Activated CD4-positive, alpha-beta T cell treated with anti-CD3 and anti-CD28 coated beads, Interleukin-2, Interleukin-6, amounts not matched to agents 100 ng/mL and 50 ng/mL, durations not matched to agents 16 hours and 8 hours (primary cell): ENCODE measurements around the gene CNN3.

ENCODE experiments used
- DNase-seq: peaks from one replicate; pipeline ENCODE4 v3.0.0-alpha.2; 2020

Gene CNN3

DNA sequence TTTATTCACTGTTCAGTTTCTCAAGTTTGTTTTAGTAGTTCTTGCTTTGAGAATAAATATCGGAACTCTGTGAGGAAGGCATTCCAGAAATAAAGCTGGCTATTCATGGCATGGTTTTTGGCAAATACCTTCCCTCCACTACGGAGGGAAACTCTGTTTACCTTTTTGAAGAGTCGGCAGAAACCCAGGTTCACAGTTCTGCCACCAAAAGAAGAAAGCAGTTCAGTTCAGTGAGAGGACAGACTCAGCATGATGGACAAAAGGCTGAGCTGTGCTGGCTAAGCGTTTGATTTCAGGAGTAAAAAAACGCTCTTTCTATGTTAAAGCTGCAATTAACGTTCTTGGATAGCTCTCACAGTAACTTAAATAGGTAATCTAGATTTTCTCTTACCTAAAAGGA, 42.4 kb downstream of the CNN3 start:
- DNase-seq, result no peak

DNA sequence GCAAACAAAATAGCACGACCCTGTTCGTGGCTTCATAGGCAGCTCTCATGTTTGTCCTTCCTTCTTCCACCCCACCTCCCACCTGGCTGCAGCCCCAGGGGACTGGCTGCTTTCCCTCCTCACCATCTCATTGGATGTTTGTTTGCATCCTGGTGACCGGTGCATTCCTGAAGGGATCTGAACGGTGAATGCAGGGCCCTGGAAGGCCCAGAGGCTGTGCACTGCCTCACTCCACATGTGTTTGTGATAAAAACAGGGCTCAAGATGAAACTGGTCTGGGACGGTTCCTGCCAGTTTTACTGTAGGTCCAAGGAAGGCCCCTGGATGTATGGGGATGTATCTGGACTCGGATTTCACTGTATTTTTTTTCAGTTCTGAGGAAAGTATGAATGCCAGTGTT, 42.8 kb downstream of the CNN3 start:
- DNase-seq, result no peak

DNA sequence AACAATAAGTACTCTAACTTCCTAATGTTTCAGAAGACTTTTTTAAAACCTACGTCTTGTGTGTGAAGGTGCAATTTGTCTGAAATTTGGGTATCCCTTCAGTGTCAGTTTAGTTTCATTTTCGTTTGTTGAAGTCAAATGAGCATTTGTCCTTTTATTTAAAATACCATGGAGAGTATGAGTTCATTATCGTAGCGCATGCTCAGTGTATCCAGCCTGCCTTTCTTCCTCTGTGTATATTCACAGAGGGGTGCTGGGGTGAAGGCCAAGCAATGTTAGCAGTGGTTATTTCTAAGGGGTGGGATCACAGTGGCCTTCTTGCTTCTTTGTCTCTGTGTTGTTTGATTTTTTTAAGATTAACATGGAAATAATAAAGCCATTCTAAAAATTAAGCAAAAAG, 43.2 kb downstream of the CNN3 start:
- peak; percentile 12 for DNase-seq

DNA sequence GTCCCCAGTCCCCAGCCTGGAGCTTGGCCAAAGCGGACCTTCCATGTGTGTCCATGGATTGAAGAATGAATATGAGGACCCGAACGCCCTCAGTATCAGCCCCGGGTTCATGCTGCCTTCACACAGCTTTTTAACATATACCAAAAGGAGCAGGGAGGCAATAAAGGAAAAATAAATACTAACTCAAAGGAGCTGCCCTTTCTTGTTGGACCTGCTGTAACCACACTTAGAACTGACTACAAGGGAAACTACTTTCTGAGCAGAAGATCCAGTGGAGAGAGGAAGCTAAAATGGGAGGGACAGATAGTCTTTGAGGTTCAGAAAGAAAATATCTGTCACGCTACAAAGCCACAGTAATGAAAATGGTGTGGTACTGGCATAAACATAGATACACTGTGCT, 48.6 kb downstream of the CNN3 start:
- no peak for DNase-seq

DNA sequence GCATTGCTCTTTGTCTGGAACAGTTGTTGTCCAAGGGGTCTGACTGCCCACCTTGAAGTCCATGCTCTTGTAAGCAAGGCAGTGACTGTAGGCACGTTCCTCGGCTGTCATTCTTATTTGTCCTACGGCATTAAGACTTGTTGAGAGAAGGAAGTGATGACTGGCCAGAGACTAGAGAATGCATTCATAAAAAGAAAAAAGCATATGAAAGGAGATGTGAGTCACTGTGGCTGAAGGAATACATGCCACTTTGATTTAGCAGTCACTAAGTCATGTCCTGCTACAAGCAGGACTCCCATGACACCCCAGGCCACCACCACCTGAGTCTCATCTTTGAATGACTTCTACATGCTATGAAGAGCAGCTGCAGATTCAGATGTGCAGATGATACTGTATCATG, 50.5 kb downstream of the CNN3 start:
- no peak for DNase-seq

DNA sequence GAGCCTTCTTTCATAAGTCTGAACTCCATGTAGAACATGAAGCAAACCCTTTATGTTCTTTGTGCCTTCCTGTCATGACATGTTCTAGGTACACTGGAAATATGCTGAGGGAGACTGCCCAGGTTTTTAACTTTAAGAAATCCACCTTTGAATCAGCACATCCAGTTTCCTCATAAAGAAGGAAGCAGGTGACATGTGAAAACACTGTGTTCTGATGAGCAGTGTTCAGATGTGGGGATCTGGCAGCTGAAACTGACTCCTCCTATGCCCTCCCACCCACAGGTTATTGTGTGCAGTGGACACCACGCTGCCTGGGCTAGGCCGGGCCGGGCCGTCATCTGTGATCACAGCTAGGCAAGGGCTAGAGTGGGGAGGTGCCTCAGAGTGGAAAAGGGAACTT, 51.1 kb downstream of the CNN3 start:
- no peak for DNase-seq

DNA sequence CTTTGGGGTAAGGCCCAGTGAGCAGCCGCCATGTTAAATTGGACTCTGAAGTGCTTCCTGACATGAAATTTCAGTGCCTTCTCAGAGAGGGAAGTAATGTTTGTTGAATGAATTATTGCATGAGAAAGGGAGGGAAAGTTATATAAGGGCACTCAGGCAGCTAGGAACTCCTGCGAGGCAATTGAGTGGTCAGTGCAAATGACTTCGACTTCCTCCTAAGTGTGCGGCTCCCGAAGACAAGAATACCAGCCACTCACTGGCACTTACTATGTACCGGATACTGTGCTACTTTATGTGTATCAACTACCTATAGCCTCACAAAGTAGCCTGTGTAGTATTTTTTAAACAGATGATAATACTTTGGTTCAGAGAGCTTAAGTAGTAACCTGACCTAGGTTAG, 52.5 kb downstream of the CNN3 start:
- DNase-seq, result no peak

DNA sequence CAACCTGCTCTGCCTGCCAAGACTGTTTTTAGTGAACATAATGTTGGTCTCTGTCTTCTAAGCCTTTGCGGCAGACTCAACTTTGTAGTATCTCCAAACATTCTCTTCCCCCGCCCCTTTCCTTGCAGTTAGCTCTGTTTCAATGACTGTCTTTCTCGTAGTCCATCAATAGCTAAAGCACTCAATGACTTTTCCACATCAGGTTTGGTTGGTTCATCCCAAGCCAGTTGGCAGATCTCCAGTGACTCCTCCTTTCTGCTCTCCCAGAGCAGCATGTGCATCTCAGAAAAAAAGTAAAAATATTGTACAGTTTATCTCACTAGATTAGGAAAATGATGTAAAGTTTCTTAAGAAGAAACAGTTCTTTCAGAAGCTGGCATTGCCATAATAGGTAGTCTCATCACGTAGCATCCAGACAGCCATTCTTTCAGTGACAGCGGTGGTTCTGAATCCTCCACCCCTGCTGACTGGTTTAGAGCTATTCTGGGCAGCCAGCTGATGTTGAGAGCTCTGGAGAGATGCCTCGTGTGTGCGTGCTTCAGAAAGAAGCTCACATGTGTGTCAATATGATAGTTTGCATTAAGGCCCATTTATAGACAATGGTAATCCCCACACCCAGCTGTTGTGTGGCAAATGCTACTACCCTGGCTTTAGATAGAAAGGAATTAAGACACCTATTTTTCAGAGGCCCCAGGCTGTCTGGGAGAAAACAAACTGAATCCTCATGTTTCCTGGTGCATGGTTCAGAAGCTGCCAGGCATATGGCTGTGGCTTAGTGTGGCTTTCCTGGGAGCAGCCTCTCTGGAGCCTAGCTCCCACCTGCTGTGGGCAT, 53.2 kb downstream of the CNN3 start:
- DNase-seq, result no peak

DNA sequence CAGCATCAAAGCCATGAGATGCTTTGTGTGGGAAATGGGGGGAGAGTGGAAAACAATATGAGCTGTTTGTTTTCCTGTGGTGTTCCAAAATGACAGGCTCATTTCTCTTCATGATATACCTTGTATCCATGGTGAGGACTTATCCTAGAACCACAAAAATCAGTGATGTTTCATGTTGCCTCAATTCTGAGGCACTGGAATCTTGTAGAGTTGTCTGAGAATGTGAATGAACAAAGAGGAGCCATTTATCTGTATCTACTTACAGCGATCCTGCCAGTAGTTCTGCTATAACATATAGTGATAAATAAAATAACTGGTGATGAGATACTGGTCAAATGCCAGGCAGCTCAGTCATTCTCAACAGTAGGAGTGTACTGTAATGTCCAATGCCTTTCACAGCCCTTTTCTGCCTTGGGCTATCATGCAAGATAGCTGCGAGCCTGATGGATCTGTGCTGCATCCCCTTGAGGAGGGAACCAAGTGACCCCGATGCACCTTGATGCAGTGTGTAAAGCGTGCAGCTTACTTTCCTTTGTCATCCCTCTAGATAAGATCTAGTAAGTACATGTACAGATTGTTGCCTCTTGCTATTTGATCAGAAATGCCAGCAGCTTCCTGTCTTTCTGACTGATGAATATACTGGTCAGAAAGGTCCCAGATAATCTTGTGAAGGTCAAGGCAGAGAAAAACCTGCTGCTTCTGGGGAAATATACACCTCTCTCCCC, 54.0 kb downstream of the CNN3 start:
- no peak for DNase-seq

DNA sequence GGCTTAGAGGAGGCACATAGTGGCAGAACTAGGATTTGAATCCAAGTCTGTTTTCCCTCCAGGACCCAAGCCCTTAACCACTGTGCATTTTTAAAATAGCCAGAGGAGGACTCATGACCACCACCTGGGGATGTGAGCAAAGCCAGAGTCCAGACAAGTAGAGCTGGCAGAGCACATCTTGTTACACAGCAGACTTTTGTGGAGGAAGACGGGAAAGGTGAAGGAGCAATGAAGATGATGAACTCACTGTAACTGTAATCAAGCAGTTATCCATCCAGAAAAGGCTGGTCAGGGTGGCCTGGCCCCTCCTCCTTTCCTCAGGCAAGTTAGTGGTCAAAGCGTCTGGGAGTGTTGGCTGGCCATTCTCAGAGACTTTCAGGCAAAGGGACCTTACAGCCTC, 55.9 kb downstream of the CNN3 start:
- DNase-seq, result no peak

DNA sequence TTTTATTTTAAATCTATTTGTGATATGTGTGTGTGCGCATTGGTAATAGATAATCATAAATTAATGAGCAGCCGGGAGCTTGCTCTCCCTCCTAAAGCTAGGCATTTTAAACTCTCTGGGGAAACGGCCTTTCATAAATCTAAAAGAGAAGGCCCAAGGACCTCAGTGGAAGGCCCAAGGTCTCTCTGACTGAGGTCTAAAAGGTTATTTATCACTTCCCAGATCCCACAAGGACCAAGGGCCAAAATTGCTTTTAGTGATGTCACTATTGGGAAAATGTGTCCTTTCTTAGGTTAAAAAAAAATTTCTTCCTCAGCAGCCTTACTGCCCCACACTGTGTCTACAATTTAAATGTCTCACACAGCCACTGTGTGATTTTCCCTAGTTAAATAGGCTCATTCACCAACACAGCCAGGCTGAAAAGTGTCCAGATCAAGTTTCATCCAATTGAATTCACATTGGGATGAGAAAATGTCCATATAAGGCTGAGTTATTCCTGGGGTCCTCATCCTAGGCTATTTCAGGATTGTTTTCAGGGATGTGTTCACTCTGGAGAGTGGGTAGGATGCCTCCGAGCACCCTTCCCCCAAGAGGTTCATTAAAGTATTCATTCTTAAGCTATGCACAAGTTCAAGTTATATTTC, 60.6 kb downstream of the CNN3 start:
- DNase-seq, result no peak

DNA sequence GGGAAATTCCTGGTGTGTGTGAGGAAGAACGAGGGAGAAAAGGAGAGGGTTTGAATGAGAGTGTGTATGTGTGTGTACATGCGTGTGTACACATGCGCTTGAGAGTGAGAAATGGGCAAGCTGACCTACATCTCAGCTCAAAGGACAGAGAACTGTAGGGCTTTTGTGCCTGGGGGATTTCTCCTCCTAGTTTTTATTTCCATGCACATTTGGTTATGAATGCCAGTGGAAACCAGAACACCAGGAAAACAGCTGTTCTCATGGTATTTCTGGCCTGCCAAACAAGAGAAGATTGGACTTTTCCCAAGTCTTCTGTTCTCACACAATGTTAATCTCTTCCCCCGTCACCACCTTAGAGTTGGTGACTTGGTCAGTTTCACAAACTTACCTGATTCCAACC, 61.5 kb downstream of the CNN3 start:
- no peak for DNase-seq

DNA sequence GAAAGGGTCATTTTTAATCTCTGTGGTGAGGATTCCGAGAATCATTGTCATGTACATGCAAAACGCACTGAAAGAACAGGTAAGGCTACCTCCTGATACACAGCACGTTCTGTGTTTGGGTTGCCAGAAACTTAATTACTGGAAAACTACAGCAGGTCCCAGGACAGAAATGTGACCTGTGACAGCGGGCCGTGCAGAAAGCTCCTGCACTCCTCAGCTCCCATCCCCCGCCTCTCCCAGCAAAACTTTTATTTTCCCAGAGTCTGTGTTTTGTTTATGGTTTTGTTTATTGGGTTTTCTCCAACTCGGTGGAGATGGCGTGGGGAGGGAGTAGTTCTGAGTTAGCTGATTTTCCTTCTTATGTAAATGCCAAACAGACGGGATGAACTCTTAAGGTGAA, 62.1 kb downstream of the CNN3 start:
- DNase-seq, result no peak

DNA sequence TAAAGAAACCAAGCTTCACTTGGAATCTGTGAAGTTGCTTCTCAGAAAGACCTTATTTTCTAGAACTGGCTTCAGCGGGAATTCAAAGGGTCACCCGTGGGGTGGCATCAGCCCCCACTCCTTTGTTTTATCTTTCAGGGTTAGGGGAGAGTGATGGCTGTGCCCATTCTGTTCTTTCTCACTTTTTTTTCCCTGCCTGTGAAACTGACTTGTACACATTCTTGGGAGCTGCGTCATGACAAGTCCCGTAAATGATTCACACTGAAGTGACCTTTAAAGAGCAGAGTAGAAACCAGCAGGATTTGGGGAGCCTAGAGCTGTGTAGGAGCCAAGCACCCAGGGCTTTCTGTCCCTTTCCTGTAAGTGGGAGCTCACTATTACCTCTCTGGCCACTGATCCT, 63.0 kb downstream of the CNN3 start:
- no peak for DNase-seq

DNA sequence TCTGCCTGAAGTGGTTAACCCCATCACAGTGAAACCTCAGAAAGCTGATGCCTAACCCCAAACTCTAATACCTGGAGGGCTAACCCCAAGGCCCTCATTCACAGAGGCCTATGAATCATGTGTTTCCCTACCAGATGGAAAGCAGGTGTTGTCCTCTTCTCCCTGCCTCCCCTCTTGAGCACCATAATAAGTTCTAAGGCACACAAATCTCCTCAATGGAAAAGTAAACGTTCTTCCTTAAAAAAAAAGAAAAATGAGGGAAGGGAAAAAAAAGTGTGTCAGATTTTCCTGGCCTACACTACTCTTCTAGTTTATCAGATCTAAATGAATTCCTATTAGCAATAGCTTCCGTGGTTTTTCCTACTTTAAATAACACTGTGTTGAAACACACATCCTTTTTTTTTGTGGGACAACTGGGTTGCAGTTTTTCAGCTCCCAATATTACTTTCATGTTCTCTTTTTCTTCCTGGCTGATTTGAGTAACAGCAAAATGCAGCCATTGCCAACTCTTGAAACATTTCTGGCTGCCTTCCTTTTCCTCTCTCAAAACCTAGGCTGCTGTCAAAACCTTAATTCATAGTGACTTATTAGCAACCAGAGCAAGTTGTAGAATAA, 63.5 kb downstream of the CNN3 start:
- DNase-seq, result no peak

DNA sequence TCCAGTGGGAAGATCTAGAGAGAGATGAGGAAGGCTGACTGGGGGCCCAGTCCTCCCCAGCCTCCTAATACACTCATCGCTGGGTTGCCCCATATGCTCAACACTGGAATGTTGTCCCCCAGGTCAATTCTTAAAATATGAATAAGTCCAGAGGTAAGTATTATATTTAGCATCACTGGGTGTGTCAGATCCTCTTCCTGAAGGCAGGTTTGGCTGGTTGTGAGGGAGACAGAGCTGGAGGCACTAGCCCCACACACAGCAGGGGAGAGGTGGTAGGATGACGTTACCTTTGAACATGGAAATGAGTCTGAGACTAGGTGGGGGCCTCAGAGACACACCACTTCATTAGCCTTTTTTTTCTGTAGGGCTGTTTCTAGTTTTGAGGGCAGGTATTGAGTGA, 64.2 kb downstream of the CNN3 start:
- no peak for DNase-seq

DNA sequence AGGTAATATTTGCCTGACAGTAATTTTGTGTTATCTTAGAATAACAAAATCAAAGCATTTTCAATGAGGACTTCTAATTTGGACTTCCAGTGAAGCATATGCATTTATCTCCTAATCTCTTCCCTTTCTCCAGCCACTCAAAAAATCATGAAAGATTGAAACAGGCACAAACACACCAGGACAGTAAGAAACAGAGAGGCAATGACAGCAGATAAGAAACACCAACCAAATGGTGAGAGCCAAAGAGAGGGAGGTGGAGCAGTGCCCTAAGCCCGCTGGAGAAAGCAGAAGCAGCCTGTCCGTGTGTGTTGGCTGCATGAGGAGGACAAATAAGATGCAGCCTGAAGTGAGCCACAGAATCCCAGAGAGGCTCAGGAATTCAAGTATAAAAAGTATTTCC, 67.7 kb downstream of the CNN3 start:
- no peak for DNase-seq

DNA sequence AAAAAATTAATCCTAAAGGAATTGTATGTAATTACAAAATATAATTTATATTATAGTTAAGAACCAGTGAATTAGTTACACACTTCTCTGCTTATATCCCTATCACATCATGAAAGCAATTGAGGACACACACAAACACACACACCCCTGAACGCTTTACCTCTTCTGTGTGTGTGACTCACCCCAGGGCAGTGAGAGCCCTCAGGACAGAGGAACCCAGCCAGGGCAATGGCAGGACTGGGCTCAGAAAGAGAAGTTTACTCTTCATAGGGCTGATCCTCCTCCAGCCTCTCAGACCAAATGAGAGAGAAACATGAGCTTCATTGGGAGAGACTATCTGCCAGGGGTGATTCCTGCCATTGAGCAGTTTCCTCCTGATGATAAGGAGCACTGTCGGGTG, 68.6 kb downstream of the CNN3 start:
- no peak for DNase-seq

DNA sequence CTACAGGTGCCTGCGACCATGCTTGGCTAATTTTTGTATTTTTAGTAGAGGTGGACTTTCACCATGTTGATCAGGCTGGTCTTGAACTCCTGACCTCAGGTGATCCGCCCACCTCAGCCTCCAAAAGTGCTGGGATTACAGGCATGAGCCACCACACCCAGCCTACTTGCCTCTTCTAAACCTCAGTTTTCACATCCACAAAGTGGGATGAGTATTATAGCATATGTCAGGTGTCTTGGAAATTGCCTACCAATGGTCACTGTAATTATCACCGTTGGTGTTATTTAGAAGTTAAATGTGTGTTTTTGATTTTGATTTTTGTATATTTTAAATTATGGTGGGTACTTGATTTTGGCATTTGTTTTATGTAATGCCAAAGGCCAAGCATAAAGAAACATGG, 70.0 kb downstream of the CNN3 start:
- no peak for DNase-seq

DNA sequence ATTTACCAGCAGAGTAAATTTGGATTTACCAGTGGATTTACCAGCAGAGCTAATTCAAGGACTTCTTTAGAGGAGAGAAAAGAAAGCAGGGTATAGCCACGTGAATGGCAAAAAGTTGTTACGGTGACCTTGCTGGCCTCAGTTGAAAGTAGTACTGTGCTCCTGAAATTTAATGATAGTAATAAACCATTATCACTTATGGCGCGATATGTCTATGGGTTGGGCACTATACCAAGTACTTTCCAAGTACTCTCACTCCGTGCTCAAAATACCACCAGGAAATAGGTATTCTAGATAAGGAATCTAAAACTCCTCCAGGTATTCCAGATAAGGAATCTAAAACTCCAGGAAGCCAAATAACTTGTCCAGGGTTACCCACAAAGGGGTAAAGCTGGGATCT, 70.9 kb downstream of the CNN3 start:
- no peak for DNase-seq

DNA sequence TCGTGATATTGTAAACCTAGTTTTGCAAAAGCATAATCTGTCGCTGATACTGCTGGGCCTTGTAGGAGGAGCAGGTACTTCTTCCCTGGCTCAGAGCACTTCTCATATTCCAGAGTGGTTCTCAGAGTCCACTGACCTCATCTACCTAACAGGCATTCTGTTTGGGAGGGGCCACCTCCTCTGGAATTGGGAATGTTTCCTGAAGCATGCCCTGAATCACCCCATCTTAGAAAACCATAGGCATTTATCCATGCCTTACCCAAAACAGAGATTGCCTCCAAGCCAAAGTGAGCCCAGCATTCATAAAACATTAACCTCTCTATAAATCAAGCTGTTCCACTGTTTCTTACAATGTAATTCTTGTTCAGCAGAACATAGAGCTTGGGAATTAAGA, 71.6 kb downstream of the CNN3 start:
- no peak for DNase-seq

DNA sequence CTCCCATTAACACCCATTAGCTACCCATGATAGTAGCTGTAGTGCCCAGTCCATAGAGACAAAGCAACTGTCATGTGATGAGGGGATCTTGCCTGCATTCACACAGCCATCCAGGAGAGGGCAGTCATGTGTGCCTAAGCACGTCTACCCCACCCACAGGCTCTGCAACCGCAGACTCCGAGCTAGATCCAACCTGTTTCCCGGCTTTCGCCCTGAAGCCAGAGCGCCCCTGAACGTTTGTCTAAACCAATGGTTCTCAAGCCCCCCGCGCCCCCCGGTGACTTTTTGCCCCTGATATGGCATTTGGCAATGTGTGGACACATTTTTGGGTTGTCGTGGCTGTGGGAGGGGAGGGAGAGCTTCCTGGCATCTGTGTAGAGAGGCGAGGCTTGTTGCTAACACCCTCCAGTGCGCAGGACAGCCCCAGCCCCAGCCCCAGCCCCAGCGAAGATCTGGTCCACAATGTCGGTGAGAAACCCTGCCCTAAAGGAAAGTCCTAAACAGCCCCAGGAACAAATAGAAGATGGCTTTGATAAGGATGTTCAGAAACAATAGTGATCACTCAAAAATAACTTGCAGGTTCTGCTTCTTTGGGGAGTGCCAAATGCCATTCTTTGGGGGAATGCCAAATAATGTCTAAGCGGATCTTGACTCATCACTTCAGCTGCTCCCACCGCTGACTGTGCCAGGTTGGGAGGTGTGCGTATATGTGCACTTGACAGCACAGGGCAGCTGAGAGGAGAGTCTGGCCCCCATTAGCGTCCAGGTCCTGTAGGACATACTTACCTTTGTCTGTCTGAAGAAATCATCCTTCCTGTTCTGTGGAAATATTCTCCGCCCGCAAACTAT, 72.2 kb downstream of the CNN3 start:
- peak; percentile 83 for DNase-seq

DNA sequence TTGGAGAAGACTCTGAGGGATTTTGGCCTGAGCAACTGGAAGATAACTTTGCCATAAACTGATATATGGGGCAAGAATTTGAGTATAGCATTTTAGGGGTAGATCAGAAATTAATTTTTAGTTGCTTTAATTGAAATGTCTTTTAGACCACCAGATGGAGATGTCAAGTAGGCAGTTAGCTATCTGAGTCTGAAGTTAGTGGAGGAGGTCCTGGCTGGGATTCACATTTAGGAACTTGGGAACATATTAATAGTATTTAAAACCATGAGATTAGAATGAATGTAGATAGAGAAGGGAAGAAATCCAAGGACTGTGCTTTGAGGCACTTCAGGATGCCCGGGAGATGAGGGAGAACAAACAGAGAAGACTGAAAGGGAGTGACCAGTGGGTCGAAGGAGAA, 74.1 kb downstream of the CNN3 start:
- no peak for DNase-seq
